HFF-Myc (cell line): ENCODE data around the gene TMEM238.

Experiments
- DNase-seq: peaks from one replicate; pipeline ENCODE4 v3.0.0-alpha.2; 2011; ENCODE audit warnings: low read depth; ENCODE audit errors: extremely low read depth
- H3K4me3 ChIP-seq: replicated peaks from 2 replicates; pipeline ENCODE4 v1.5.1; 2011; ENCODE audit warnings: low read depth, mild to moderate bottlenecking, control low read depth, low read length
- CTCF ChIP-seq: IDR thresholded peaks from 2 replicates; pipeline ENCODE4 v1.5.1; 2012; ENCODE audit warnings: mild to moderate bottlenecking, low read depth, low read length, control low read depth; ENCODE audit errors: missing control alignments

Gene TMEM238

GRCh38 chr19:55400281-55401087, 16.4 kb upstream of the TMEM238 start:
- DNase-seq = no peak
- no peak overlapping the region for H3K4me3 ChIP-seq
- no peak for TF ChIP-seq CTCF

DNA sequence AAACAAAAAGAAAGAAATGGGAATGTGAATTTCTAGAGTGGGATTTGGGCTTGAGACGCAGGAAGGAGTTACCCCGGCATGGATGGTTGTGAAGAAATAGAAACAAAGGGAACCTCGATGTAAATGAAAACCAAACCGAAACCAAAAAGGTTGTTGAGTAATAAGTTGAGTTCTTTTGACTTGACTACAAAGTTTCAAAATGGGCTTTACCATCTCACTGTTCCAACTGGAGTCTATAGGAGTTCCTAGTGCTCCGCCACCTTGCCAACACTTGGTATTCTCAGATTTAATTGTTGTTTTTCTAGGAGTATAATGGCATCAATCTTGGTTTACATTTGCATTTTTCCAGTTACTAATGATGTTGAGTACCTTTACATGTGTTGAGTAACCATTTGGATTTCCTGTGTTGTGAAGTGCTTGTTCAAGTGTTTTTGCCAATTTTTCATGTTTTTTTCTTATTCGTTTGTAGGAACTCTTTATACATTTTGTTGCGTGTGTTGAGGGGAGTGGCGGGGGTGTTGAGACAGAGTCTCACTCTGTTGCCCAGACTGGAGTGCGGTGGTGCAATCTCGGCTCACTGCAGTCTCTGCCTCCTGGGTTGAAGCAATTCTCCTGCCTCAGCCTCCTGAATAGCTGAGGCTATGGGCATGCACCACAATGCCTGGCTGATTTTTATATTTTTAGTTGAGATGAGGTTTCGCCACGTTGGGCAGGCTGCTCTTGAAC, 14.3 kb upstream of the TMEM238 start:
- DNase-seq = no peak
- no peak overlapping the region for H3K4me3 ChIP-seq
- TF ChIP-seq CTCF = no peak

DNA sequence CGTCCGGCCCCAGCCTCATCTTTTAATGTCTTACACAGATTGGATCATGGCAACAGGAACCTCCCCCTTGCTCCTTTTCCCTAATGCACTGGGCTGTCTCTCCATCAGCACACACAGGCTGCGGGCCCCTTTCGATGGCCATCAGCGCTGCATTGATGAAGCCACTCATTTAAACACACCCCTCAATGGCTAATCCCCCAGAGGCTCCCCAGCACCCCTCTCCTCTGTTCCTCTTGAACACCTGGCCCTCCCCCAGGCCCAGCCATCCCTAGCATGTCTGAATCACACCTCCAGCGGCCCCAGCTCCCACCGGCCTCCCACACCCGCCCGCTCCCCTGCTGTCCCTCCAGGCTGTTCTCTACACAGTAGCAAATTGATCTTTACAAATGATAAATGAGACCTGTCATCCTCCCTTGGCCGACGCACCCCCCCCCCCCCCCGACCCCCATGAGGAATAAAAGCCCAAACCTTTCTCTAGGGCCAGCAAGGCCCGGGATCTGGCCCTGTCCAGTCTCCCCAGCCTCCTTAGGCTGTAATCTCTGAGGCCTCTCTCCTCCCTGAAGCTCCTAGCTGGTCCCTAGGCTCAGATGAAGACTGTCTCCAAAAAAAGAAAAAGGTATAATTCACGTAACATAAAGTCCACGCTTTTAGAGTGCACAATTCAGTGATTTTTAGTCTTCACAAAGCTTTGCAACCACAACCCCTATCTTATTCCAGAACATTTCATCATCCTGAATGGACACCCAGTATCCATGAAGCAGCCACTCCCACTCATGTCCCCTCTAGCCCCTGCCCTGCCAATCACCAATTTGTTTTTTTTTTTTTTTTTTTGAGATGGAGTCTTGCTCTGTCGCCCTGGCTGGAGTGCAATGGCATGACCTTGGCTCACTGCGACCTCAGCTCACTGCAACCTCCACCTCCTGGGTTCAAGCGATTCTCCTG, 9.0 kb upstream of the TMEM238 start:
- no peak for TF ChIP-seq CTCF
- H3K4me3 ChIP-seq = no peak overlapping the region
- DNase-seq = no peak

GRCh38 chr19:55391702-55392615, 7.9 kb upstream of the TMEM238 start:
- DNase-seq = no peak
- no peak for TF ChIP-seq CTCF
- no peak overlapping the region for H3K4me3 ChIP-seq

- TF ChIP-seq CTCF = no peak
- no peak overlapping the region for H3K4me3 ChIP-seq
- DNase-seq = no peak
Observed at GRCh38 chr19:55391191-55391670, 7.1 kb upstream of the TMEM238 start.
